Left lung (tissue), 10 donors: Measurements from ENCODE around the gene SLC38A10. TPM values are rescaled to one million over a fixed set of nuclear protein-coding genes. Genes with fewer than 3 reads are reported as not detected.

Source experiments
- ATAC-seq: fragments of 200-7000 bp; cut with Tn5 transposase; one replicate; pipeline ENCODE4 v1.9.1; 2020; ENCODE audit warnings: moderate library complexity
- DNase-seq, 4 donors: peaks; one replicate each; pipeline ENCODE4 v3.0.0-alpha.2; 2013 to 2020
- H3K27ac ChIP-seq, 2 donors: fragments of 200-600 bp; sonication (generic) in 1 of 2; one replicate each; pipeline versions ENCODE4 v1.5.0 to v1.8.0; 2020 to 2021
- H3K27me3 ChIP-seq, 2 donors: fragments of 200-600 bp; sonication (generic) in 1 of 2; one replicate each; pipeline versions ENCODE4 v1.5.0 to v1.8.0; 2020 to 2021
- H3K36me3 ChIP-seq, 2 donors: fragments of 200-600 bp; sonication (generic) in 1 of 2; one replicate each; pipeline versions ENCODE4 v1.5.0 to v1.8.0; 2020 to 2021
- H3K4me1 ChIP-seq, 2 donors: fragments of 200-600 bp; one replicate each; pipeline ENCODE4 v1.8.0; 2021
- H3K4me3 ChIP-seq, 2 donors: fragments of 200-600 bp; sonication (generic) in 1 of 2; one replicate each; pipeline versions ENCODE4 v1.5.0 to v1.8.0; 2020 to 2021; ENCODE audit warnings: mild to moderate bottlenecking in 1 of 2
- H3K9me3 ChIP-seq, 2 donors: fragments of 200-600 bp; sonication (generic) in 1 of 2; one replicate each; pipeline versions ENCODE4 v1.5.0 to v1.8.0; 2020 to 2021
- CTCF ChIP-seq, 2 donors: fragments of 200-600 bp; sonication (generic) in 1 of 2; IDR thresholded peaks; one replicate each; pipeline versions ENCODE4 v1.5.0 to v1.8.0; 2021; ENCODE audit warnings: antibody characterized with exemption in 2 of 2
- intact Hi-C, 2 donors: fragments of 100-400 bp; cut with DNase I; formaldehyde crosslinking; loops; one replicate each; pipeline versions ENCODE4 v1.11.2 to v1.14.2; 2022
- polyA plus RNA-seq, 6 donors: library from polyadenylated mRNA; unstranded; fragments of 120-200 nt; gene quantifications; one replicate each; pipeline ENCODE4 v1.2.1, GENCODE V29; 2013; ENCODE audit not compliant: insufficient read length in 6 of 6
- total RNA-seq, 2 donors: library from RNA; stranded (reverse); fragmentation: NEBNext Ultra II Directional; extraction: Animal tissue kit (Norgen Biotek cat#: 25700); gene quantifications; one replicate each; pipeline ENCODE4 v1.2.1, GENCODE V29; 2021
- donor health status: DM: no; HTN: yes; CAD: no.
- donor health status: DM: no; HTN: no; CAD: no.

SLC38A10 gene
- total and polyA plus RNA-seq, 8 donors, result 48.4 to 109 (median 63.0) TPM

DNA sequence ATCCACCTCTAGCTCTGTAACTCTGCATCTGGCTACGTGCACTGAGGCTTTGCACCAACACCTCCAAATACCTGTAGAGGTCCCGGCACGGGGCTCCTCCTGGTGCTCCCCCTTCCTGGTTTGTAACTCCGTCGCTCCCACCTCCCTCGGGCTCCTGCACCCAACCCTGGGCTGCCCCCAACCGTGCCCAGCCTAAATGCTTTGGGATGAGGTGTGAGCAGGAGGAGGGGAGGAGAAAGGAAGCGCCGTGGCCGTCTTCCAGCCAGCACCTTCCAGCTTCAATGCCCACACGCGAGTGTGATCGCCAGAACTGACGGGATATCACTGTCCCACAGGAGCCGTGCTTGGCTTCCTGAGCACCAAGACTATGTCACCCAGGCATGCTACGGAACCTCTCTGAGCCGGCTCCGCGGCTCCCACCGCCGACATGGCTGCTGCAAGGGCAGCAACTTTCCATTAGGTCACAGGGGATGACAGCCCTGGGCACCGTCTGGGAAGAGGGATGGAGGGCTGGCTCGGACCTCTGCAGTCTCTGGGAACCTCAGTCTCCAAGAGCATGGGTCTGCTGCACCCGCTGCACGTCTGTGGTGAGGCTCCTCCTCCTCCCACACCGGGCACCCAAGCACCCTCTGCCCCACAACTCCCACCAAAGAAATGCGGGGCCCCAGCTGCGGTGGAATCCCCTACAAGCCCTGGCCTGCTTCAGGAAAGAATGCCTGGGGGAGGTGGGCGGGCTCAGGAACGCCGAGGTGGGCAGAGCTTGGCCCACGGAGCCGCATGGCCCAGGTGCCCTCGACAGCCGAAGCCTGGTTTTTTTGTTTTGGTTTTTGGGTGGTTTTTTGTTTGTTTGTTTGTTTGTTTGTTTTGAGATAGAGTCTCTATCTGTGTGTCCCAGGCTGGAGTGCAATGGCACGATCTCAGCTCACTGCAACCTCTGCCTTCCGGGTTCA is 6.4 kb upstream of the SLC38A10 start:
- no peak for TF ChIP-seq CTCF (IDR thresholded peaks at IDR 0.05)
- H3K27me3 ChIP-seq, result no peaks in the 10 kb centered on the region
- H3K4me3 ChIP-seq, result no peak overlapping the region
- no peaks in the 10 kb centered on the region for H3K9me3 ChIP-seq
- intact Hi-C loops, result no loop called here
- H3K36me3 ChIP-seq, result no peaks in the 10 kb centered on the region
- ATAC-seq (no peak), DNase-seq (peak in 1 of 4 donors; percentile 64)
- H3K4me1 ChIP-seq, result peaks cover 0 to 11% of the 10 kb centered on the region in 2 donors
- H3K27ac ChIP-seq, result no peak overlapping the region

- peak in 1 of 4 donors; percentile 41 for DNase-seq
- intact Hi-C loops, result no loop called here
These were observed 5.6 kb upstream of the SLC38A10 start for GRCh38 chr17:81300586-81301155.

DNA sequence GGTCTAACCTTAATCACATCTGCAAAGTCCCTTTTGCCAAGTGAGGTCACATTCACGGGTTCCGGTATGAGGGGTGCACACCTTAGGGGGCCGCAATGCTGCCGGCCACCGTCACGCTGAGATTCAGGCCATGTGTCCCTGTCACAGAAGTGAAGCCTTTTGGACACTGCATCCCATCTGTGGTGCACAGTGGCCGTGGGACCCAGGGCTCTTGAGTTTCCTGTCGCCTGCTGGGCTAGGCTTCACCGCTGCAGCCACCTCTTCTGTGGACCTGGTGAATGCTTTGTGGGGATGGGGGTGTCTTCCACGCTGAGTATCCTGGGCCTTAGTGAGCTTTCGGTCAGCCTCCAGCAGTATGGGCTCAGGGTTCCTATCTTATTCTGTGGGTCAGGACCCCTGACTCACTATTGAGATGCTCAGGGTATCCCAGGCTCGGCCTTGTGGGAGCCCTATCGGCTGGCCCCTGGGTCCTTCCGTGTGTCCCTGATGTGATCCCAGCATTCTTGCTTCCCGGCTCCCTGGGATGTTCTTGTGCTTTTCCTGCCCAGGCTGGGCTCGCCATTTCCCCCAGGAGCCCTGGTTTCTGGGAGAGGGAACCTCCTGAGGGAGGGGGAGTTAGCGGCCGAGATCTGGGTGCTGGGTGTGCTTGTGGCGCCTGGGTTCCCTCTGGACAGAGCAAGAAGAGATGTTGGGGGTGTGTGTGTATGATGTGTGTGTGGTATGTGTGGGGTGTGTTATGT is 4.9 kb upstream of the SLC38A10 start:
- intact Hi-C loops, result no loop called here

More at GRCh38 chr17:81300586-81301155, 5.6 kb upstream of the SLC38A10 start:
- Histone ChIP-seq H3K27ac (no peak overlapping the region), H3K27me3 (no peaks in the 10 kb centered on the region), H3K9me3 (no peaks in the 10 kb centered on the region), H3K36me3 (no peaks in the 10 kb centered on the region), H3K4me1 (peaks cover 4 to 17% of the 10 kb centered on the region in 2 donors), H3K4me3 (no peak overlapping the region)
- TF ChIP-seq CTCF (IDR thresholded peaks at IDR 0.05), result no peak
- no peak for ATAC-seq

GRCh38 chr17:81298991-81299738 is 4.1 kb upstream of the SLC38A10 start:
- Histone ChIP-seq H3K27me3 (no peaks in the 10 kb centered on the region), H3K4me1 (peaks cover 7 to 23% of the 10 kb centered on the region in 2 donors), H3K9me3 (no peaks in the 10 kb centered on the region), H3K4me3 (no peak overlapping the region), H3K27ac (peak overlapping the region in 1 of 2 donors; percentile 5), H3K36me3 (no peaks in the 10 kb centered on the region)
- TF ChIP-seq CTCF (IDR thresholded peaks at IDR 0.05), result no peak
- DNase-seq (no peak), ATAC-seq (no peak)
- intact Hi-C loops, result no loop called here

More for the DNA sequence above, 4.9 kb upstream of the SLC38A10 start:
- DNase-seq, result peak in 1 of 4 donors; percentile 68
- H3K27ac ChIP-seq, result no peak overlapping the region
- no peak overlapping the region for H3K4me3 ChIP-seq
- H3K4me1 ChIP-seq, result peaks cover 5 to 20% of the 10 kb centered on the region in 2 donors
- no peak for ATAC-seq
- no peaks in the 10 kb centered on the region for H3K36me3 ChIP-seq
- no peaks in the 10 kb centered on the region for H3K9me3 ChIP-seq
- H3K27me3 ChIP-seq, result no peaks in the 10 kb centered on the region
- TF ChIP-seq CTCF (IDR thresholded peaks at IDR 0.05), result no peak
